IMR-90 (cell line): ENCODE results near the gene WNK1. TPM values are rescaled to one million over a fixed set of nuclear protein-coding genes. Genes with fewer than 3 reads are reported as not detected.

Source experiments
- ATAC-seq: fragments of 200-7000 bp; cut with Tn5 transposase; 2 replicates; pipeline ENCODE4 v1.9.1; 2020; ENCODE audit warnings: low read depth, mild to moderate bottlenecking, moderate library complexity
- BruUV-seq: library from RNA; stranded (reverse); fragments of 400-500 nt; replicated peaks from 2 replicates; lab custom pipeline; 2021; lab: Mats Ljungman, UMichigan
- CTCF ChIA-PET: fragments of 300-600 bp; formaldehyde crosslinking; extraction: SDS; loops from one replicate; lab custom pipeline; 2021; ENCODE audit warnings: antibody characterized with exemption; lab: Yijun Ruan, JAX
- POLR2A ChIA-PET: fragments of 300-600 bp; sonication (Branson Sonifier 250); formaldehyde crosslinking; loops from one replicate; lab custom pipeline; 2022; ENCODE audit warnings: antibody characterized with exemption; ENCODE audit not compliant: unreplicated experiment; lab: Charles Lee
- DNase-seq: peaks from one replicate; pipeline ENCODE4 v3.0.0; 2013
- H2AFZ ChIP-seq: replicated peaks from 2 replicates; pipeline ENCODE3; 2013; ENCODE audit warnings: low read length, mild to moderate bottlenecking; ENCODE audit not compliant: poor library complexity
- H2AK5ac ChIP-seq: 2 replicates; pipeline ENCODE4 v1.6.1; 2013; ENCODE audit warnings: low read depth, low read length, inconsistent platforms
- H2AK9ac ChIP-seq: replicated peaks from 2 replicates; pipeline ENCODE3; 2013; ENCODE audit warnings: mild to moderate bottlenecking, low read depth, low read length, moderate library complexity; ENCODE audit not compliant: poor library complexity
- H2BK120ac ChIP-seq: 2 replicates; pipeline ENCODE4 v1.6.1; 2013; ENCODE audit warnings: low read depth, low read length, inconsistent platforms
- H2BK15ac ChIP-seq: 3 replicates; pipeline ENCODE4 v1.6.1; 2013; ENCODE audit warnings: low read depth, low read length, inconsistent platforms
- H2BK20ac ChIP-seq: 2 replicates; pipeline ENCODE4 v1.6.1; 2013; ENCODE audit warnings: low read depth, mild to moderate bottlenecking, inconsistent platforms, low read length, moderate library complexity
- H2BK5ac ChIP-seq: 2 replicates; pipeline ENCODE4 v1.6.1; 2013; ENCODE audit warnings: mild to moderate bottlenecking, low read depth, low read length, inconsistent platforms; ENCODE audit not compliant: poor library complexity, severe bottlenecking
- H3K14ac ChIP-seq: replicated peaks from 2 replicates; pipeline ENCODE4 v1.6.1; 2013; ENCODE audit warnings: low read depth, low read length, inconsistent platforms
- H3K18ac ChIP-seq: 2 replicates; pipeline ENCODE4 v1.6.1; 2013; ENCODE audit warnings: low read depth, low read length, control low read depth
- H3K23ac ChIP-seq: 2 replicates; pipeline ENCODE4 v1.6.1; 2013; ENCODE audit warnings: low read depth, low read length, inconsistent platforms
- H3K27ac ChIP-seq: 2 replicates; pipeline ENCODE4 v1.5.1; 2013; ENCODE audit warnings: mild to moderate bottlenecking, control low read depth, low read length; ENCODE audit not compliant: insufficient read depth
- H3K27me3 ChIP-seq: 2 replicates; pipeline ENCODE4 v1.6.1; 2013; ENCODE audit warnings: low read length; ENCODE audit not compliant: control insufficient read depth, insufficient read depth
- H3K36me3 ChIP-seq: 2 replicates; pipeline ENCODE4 v1.6.1; 2013; ENCODE audit warnings: low read length, mixed read lengths; ENCODE audit not compliant: control insufficient read depth, insufficient read depth
- H3K4ac ChIP-seq: 2 replicates; pipeline ENCODE4 v1.6.1; 2013; ENCODE audit warnings: low read depth, low read length, inconsistent platforms
- H3K4me1 ChIP-seq: 2 replicates; pipeline ENCODE4 v1.6.1; 2013; ENCODE audit warnings: low read length, mixed read lengths; ENCODE audit not compliant: control insufficient read depth, insufficient read depth
- H3K4me2 ChIP-seq: 2 replicates; pipeline ENCODE4 v1.6.1; 2013; ENCODE audit warnings: low read depth, mild to moderate bottlenecking, control low read depth, low read length, moderate library complexity
- H3K4me3 ChIP-seq: 2 replicates; pipeline ENCODE4 v1.5.1; 2013; ENCODE audit warnings: low read depth, mild to moderate bottlenecking, control low read depth, low read length, moderate library complexity; ENCODE audit not compliant: insufficient read depth
- H3K56ac ChIP-seq: 2 replicates; pipeline ENCODE4 v1.6.1; 2013; ENCODE audit warnings: low read length, inconsistent platforms; ENCODE audit not compliant: insufficient read depth; ENCODE audit errors: extremely low read depth
- H3K79me1 ChIP-seq, 2 experiments: 2 replicates each; pipeline ENCODE4 v1.6.1; 2013; ENCODE audit warnings: low read length in 2 of 2, inconsistent platforms in 1 of 2, low read depth in 1 of 2
- H3K9ac ChIP-seq: 2 replicates; pipeline ENCODE4 v1.6.1; 2013; ENCODE audit warnings: low read depth, low read length, control low read depth
- H3K9me1 ChIP-seq: 2 replicates; pipeline ENCODE4 v1.6.1; 2013; ENCODE audit warnings: low read length, inconsistent platforms; ENCODE audit not compliant: insufficient read depth
- H3K9me3 ChIP-seq: 2 replicates; pipeline ENCODE4 v1.6.1; 2013; ENCODE audit warnings: low read length; ENCODE audit not compliant: control insufficient read depth, insufficient read depth
- H4K20me1 ChIP-seq: 2 replicates; pipeline ENCODE4 v1.6.1; 2013; ENCODE audit warnings: low read length, inconsistent platforms; ENCODE audit not compliant: insufficient read depth
- H4K5ac ChIP-seq: 2 replicates; pipeline ENCODE4 v1.6.1; 2013; ENCODE audit warnings: mild to moderate bottlenecking, low read depth, low read length, control low read depth
- H4K8ac ChIP-seq, 2 experiments: 2 replicates each; pipeline ENCODE4 v1.6.1; 2013; ENCODE audit warnings: low read depth in 2 of 2, low read length in 2 of 2, control low read depth in 1 of 2, inconsistent platforms in 1 of 2
- H4K91ac ChIP-seq: 2 replicates; pipeline ENCODE4 v1.6.1; 2013; ENCODE audit warnings: low read depth, low read length, inconsistent platforms; ENCODE audit not compliant: insufficient read depth
- BHLHE40 ChIP-seq: fragments of 150-350 bp; IDR thresholded peaks from 2 replicates; pipeline ENCODE4 v1.6.1; 2016; ENCODE audit warnings: mild to moderate bottlenecking, low read depth, low read length
- CEBPB ChIP-seq: IDR thresholded peaks from 2 replicates; pipeline ENCODE4 v1.6.1; 2012; ENCODE audit warnings: low read depth, low read length, improper control_type of control experiment
- CHD1 ChIP-seq: IDR thresholded peaks from 2 replicates; pipeline ENCODE4 v1.6.1; 2012; ENCODE audit warnings: low read depth, low read length, improper control_type of control experiment
- FOS ChIP-seq: fragments of 150-350 bp; IDR thresholded peaks from 2 replicates; pipeline ENCODE4 v1.6.1; 2016; ENCODE audit warnings: low read depth, low read length
- MAFK ChIP-seq: IDR thresholded peaks from 2 replicates; pipeline ENCODE4 v1.6.1; 2012; ENCODE audit warnings: low read depth, low read length, improper control_type of control experiment
- MAZ ChIP-seq: IDR thresholded peaks from 2 replicates; pipeline ENCODE4 v1.6.1; 2012; ENCODE audit warnings: low read depth, mild to moderate bottlenecking, low read length, improper control_type of control experiment, moderate library complexity, borderline replicate concordance
- MXI1 ChIP-seq: IDR thresholded peaks from 2 replicates; pipeline ENCODE4 v1.6.1; 2012; ENCODE audit warnings: low read depth, mild to moderate bottlenecking, low read length, moderate library complexity, borderline replicate concordance
- NFE2L2 ChIP-seq: fragments of 150-350 bp; IDR thresholded peaks from 2 replicates; pipeline ENCODE4 v1.6.1; 2016; ENCODE audit warnings: low read depth, mild to moderate bottlenecking, low read length
- POLR2A ChIP-seq: IDR thresholded peaks from 2 replicates; pipeline ENCODE4 v1.6.1; 2012; ENCODE audit warnings: mild to moderate bottlenecking, low read depth, low read length
- RAD21 ChIP-seq: IDR thresholded peaks from 2 replicates; pipeline ENCODE4 v1.6.1; 2012; ENCODE audit warnings: low read length, improper control_type of control experiment
- RCOR1 ChIP-seq: IDR thresholded peaks from 2 replicates; pipeline ENCODE4 v1.6.1; 2012; ENCODE audit warnings: mild to moderate bottlenecking, low read length, improper control_type of control experiment; ENCODE audit not compliant: insufficient replicate concordance
- RFX5 ChIP-seq: IDR thresholded peaks from 2 replicates; pipeline ENCODE4 v1.8.0; 2012; ENCODE audit warnings: low read depth, mild to moderate bottlenecking, low read length, moderate library complexity
- SMC3 ChIP-seq: fragments of 150-350 bp; IDR thresholded peaks from 2 replicates; pipeline ENCODE4 v1.6.1; 2016; ENCODE audit warnings: low read depth, mild to moderate bottlenecking, antibody characterized with exemption, low read length, moderate library complexity
- WGBS, 2 experiments: methylation state at CpG; one replicate each; pipeline versions ENCODE4 v1.1.5 to v1.1.7; 2013; ENCODE audit warnings: missing lambda C conversion rate in 2 of 2; ENCODE audit not compliant: insufficient read length in 1 of 2; ENCODE audit errors: extremely low coverage in 2 of 2; 5-methylcytosine and 5-hydroxymethylcytosine counted together
- dilution Hi-C: fragments of 300-500 bp; cut with HindIII; formaldehyde crosslinking; loops from one replicate; pipeline ENCODE4 v1.14.3; 2018; ENCODE audit warnings: low sequenced_read_pairs; ENCODE audit not compliant: unreplicated experiment
- in situ Hi-C: fragments of 300-500 bp; cut with MboI; formaldehyde crosslinking; loops from 3 replicates; pipeline ENCODE4 v1.14.3; 2019; ENCODE audit warnings: low sequenced_read_pairs, inconsistent platforms, mixed read lengths
- intact Hi-C: fragments of 100-400 bp; cut with micrococcal nuclease; formaldehyde crosslinking; loops from 2 replicates; pipeline ENCODE4 v1.10.0; 2022
- polyA plus RNA-seq, 3 experiments: library from polyadenylated mRNA; depleted of rRNA; stranded (reverse); fragments of >200 nt; gene quantifications; 2 replicates each; pipeline ENCODE4 v1.2.3, GENCODE V29; 2012; ENCODE audit warnings: low replicate concordance in 1 of 3
- total RNA-seq: library from RNA; depleted of rRNA; stranded (reverse); fragments of >200 nt; gene quantifications from 2 replicates; pipeline ENCODE4 v1.2.3, GENCODE V29; 2012
- TF ChIP-seq, protein P1 (sequence below): conservative IDR thresholded peaks from 2 replicates; pipeline ENCODE4 v1.5.1; 2012; ENCODE audit warnings: mild to moderate bottlenecking, low read depth, low read length, improper control_type of control experiment
- TF ChIP-seq, protein P2 (sequence below): fragments of 150-350 bp; IDR thresholded peaks from 2 replicates; pipeline ENCODE4 v1.6.1; 2016; ENCODE audit warnings: low read depth, mild to moderate bottlenecking, low read length, moderate library complexity, borderline replicate concordance
- TF ChIP-seq, protein P3 (sequence below): fragments of 150-350 bp; IDR thresholded peaks from 2 replicates; pipeline ENCODE4 v1.6.1; 2017; ENCODE audit warnings: mild to moderate bottlenecking, antibody characterized with exemption, low read length, low read depth

The WNK1 gene
- total and polyA plus RNA-seq, 2 of the 4 experiments (the other 2 are of a cell fraction): 36.9 to 42.8 TPM

- H2AFZ ChIP-seq: peak overlapping the region; percentile 51
- DNase-seq (no peak), ATAC-seq (no peak)
- no TSS peak for BruUV-seq
- H3K4me3 ChIP-seq: no peak overlapping the region
- H3K79me1 ChIP-seq: no peaks in the 10 kb centered on the region
- H2BK120ac ChIP-seq: no peak overlapping the region
- no peak overlapping the region for H3K23ac ChIP-seq
- no peak overlapping the region for H3K56ac ChIP-seq
- H2AK9ac ChIP-seq: no peak overlapping the region
- H3K27me3 ChIP-seq: no peaks in the 10 kb centered on the region; the same call in 1 of the 2 replicates
- H2AK5ac ChIP-seq: no peak overlapping the region
- H3K9me1 ChIP-seq: no peaks in the 10 kb centered on the region
- no peak for TF ChIP-seq MAFK
- TF ChIP-seq FOS: no peak
- TF ChIP-seq RFX5: no peak
- no peak for TF ChIP-seq MAZ
- TF ChIP-seq SMC3: no peak
- TF ChIP-seq, protein P1, sequence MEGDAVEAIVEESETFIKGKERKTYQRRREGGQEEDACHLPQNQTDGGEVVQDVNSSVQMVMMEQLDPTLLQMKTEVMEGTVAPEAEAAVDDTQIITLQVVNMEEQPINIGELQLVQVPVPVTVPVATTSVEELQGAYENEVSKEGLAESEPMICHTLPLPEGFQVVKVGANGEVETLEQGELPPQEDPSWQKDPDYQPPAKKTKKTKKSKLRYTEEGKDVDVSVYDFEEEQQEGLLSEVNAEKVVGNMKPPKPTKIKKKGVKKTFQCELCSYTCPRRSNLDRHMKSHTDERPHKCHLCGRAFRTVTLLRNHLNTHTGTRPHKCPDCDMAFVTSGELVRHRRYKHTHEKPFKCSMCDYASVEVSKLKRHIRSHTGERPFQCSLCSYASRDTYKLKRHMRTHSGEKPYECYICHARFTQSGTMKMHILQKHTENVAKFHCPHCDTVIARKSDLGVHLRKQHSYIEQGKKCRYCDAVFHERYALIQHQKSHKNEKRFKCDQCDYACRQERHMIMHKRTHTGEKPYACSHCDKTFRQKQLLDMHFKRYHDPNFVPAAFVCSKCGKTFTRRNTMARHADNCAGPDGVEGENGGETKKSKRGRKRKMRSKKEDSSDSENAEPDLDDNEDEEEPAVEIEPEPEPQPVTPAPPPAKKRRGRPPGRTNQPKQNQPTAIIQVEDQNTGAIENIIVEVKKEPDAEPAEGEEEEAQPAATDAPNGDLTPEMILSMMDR: no peak
- no peak for TF ChIP-seq NFE2L2
- TF ChIP-seq, protein P2, sequence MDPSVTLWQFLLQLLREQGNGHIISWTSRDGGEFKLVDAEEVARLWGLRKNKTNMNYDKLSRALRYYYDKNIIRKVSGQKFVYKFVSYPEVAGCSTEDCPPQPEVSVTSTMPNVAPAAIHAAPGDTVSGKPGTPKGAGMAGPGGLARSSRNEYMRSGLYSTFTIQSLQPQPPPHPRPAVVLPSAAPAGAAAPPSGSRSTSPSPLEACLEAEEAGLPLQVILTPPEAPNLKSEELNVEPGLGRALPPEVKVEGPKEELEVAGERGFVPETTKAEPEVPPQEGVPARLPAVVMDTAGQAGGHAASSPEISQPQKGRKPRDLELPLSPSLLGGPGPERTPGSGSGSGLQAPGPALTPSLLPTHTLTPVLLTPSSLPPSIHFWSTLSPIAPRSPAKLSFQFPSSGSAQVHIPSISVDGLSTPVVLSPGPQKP: no peak
- TF ChIP-seq, protein P3, sequence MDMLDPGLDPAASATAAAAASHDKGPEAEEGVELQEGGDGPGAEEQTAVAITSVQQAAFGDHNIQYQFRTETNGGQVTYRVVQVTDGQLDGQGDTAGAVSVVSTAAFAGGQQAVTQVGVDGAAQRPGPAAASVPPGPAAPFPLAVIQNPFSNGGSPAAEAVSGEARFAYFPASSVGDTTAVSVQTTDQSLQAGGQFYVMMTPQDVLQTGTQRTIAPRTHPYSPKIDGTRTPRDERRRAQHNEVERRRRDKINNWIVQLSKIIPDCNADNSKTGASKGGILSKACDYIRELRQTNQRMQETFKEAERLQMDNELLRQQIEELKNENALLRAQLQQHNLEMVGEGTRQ: no peak
- TF ChIP-seq CEBPB: no peak
- no peak for TF ChIP-seq BHLHE40
- no peak for TF ChIP-seq MXI1
- no peak for TF ChIP-seq CHD1
- no peak for TF ChIP-seq RCOR1
- TF ChIP-seq RAD21: no peak
- TF ChIP-seq POLR2A: no peak
- no peak overlapping the region for H3K9ac ChIP-seq
- ChIA-PET POLR2A (no interaction called here), CTCF (no interaction called here)
- intact Hi-C loops (no loop called here), in situ Hi-C loops (no loop called here), dilution Hi-C loops (no loop called here)
- H4K20me1 ChIP-seq: no peaks in the 10 kb centered on the region
- no peak overlapping the region for H2BK20ac ChIP-seq
- WGBS, 2 experiments: 67% methylated on average over 1 of the region's 4 CpGs; no CpG with 5 or more reads in 1 of the 2 experiments
- H4K91ac ChIP-seq: no peak overlapping the region
- no peak overlapping the region for H2BK15ac ChIP-seq
- H3K36me3 ChIP-seq: no peaks in the 10 kb centered on the region
- H3K9me3 ChIP-seq: no peaks in the 10 kb centered on the region
- H3K14ac ChIP-seq: no peak overlapping the region
- H3K4ac ChIP-seq: no peak overlapping the region
- H3K27ac ChIP-seq: no peak overlapping the region
- no peak overlapping the region for H4K8ac ChIP-seq
- H3K4me2 ChIP-seq: no peak overlapping the region
- no peak overlapping the region for H2BK5ac ChIP-seq
- no peaks in the 10 kb centered on the region for H3K4me1 ChIP-seq
- H4K5ac ChIP-seq: no peak overlapping the region
- H3K18ac ChIP-seq: no peak overlapping the region
These were observed 33.6 kb upstream of the WNK1 start for GRCh38 chr12:718756-719102.
